H9 (cell line): ENCODE data around the gene GRB14. TPM values are rescaled to one million over a fixed set of nuclear protein-coding genes. Genes with fewer than 3 reads are reported as not detected.

ENCODE experiments used
- DNase-seq: peaks from one replicate; pipeline ENCODE4 v3.0.0-alpha.2; 2017
- H2AFZ ChIP-seq: one replicate; pipeline ENCODE4 v1.6.1; 2013; ENCODE audit warnings: mild to moderate bottlenecking, low read length, control low read depth, moderate library complexity
- H2AK5ac ChIP-seq: 2 replicates; pipeline ENCODE4 v1.6.1; 2013; ENCODE audit warnings: low read length, control low read depth, mixed read lengths; ENCODE audit not compliant: insufficient read length
- H2BK120ac ChIP-seq: one replicate; pipeline ENCODE4 v1.6.1; 2013; ENCODE audit warnings: low read depth, mild to moderate bottlenecking, low read length, control low read depth, inconsistent platforms; ENCODE audit not compliant: poor library complexity, severe bottlenecking
- H2BK12ac ChIP-seq: 2 replicates; pipeline ENCODE4 v1.6.1; 2013; ENCODE audit warnings: low read length, control low read depth, mixed read lengths, low read depth; ENCODE audit not compliant: insufficient read length
- H2BK15ac ChIP-seq: 2 replicates; pipeline ENCODE4 v1.6.1; 2013; ENCODE audit warnings: low read depth, low read length, control low read depth
- H2BK20ac ChIP-seq: one replicate; pipeline ENCODE4 v1.6.1; 2013; ENCODE audit warnings: low read depth, mild to moderate bottlenecking, low read length, control low read depth, inconsistent platforms; ENCODE audit not compliant: poor library complexity, severe bottlenecking
- H2BK5ac ChIP-seq: 2 replicates; pipeline ENCODE4 v1.6.1; 2013; ENCODE audit warnings: low read length, control low read depth, mixed read lengths; ENCODE audit not compliant: insufficient read length
- H3K14ac ChIP-seq: 2 replicates; pipeline ENCODE4 v1.6.1; 2013; ENCODE audit warnings: low read length, control low read depth; ENCODE audit not compliant: insufficient read depth
- H3K18ac ChIP-seq: 2 replicates; pipeline ENCODE4 v1.6.1; 2013; ENCODE audit warnings: low read depth, mild to moderate bottlenecking, mixed read lengths, low read length, control low read depth; ENCODE audit not compliant: insufficient read length
- H3K23ac ChIP-seq: 2 replicates; pipeline ENCODE4 v1.6.1; 2013; ENCODE audit warnings: low read length, control low read depth, mixed read lengths, low read depth; ENCODE audit not compliant: insufficient read length
- H3K23me2 ChIP-seq: 2 replicates; pipeline ENCODE4 v1.6.1; 2013; ENCODE audit warnings: low read depth, mild to moderate bottlenecking, mixed read lengths, low read length, control low read depth; ENCODE audit not compliant: insufficient read length, poor library complexity, severe bottlenecking
- H3K27ac ChIP-seq: 2 replicates; pipeline ENCODE4 v1.5.1; 2013; ENCODE audit warnings: low read length, control low read depth, mixed read lengths, low read depth; ENCODE audit not compliant: insufficient read length
- H3K27me3 ChIP-seq: 2 replicates; pipeline ENCODE4 v1.6.1; 2013; ENCODE audit warnings: low read length, control low read depth, inconsistent platforms; ENCODE audit not compliant: insufficient read depth
- H3K4ac ChIP-seq: 2 replicates; pipeline ENCODE4 v1.6.1; 2013; ENCODE audit warnings: low read depth, mild to moderate bottlenecking, control low read depth, inconsistent platforms, low read length, moderate library complexity
- H3K4me1 ChIP-seq: 2 replicates; pipeline ENCODE4 v1.6.1; 2013; ENCODE audit warnings: low read length, control low read depth, inconsistent platforms; ENCODE audit not compliant: insufficient read depth
- H3K4me2 ChIP-seq: 2 replicates; pipeline ENCODE4 v1.6.1; 2013; ENCODE audit warnings: low read length, control low read depth, mixed read lengths; ENCODE audit not compliant: insufficient read length, insufficient read depth
- H3K56ac ChIP-seq: 2 replicates; pipeline ENCODE4 v1.6.1; 2013; ENCODE audit warnings: low read depth, mild to moderate bottlenecking, mixed read lengths, low read length, control low read depth; ENCODE audit not compliant: insufficient read length
- H3K79me1 ChIP-seq: 2 replicates; pipeline ENCODE4 v1.6.1; 2013; ENCODE audit warnings: low read depth, mild to moderate bottlenecking, moderate library complexity, low read length, control low read depth, inconsistent platforms; ENCODE audit not compliant: insufficient read depth, poor library complexity, severe bottlenecking
- H3K79me2 ChIP-seq: 2 replicates; pipeline ENCODE4 v1.6.1; 2013; ENCODE audit warnings: low read length, control low read depth, inconsistent platforms; ENCODE audit not compliant: insufficient read depth
- H3K9ac ChIP-seq: 2 replicates; pipeline ENCODE4 v1.6.1; 2013; ENCODE audit warnings: low read length, control low read depth, mixed read lengths; ENCODE audit not compliant: insufficient read length; ENCODE audit errors: extremely low read depth
- H3K9me3 ChIP-seq: one replicate; pipeline ENCODE4 v1.6.1; 2013; ENCODE audit warnings: low read depth, low read length, inconsistent platforms; ENCODE audit not compliant: control insufficient read depth
- H3T11ph ChIP-seq: one replicate; pipeline ENCODE4 v1.6.1; 2013; ENCODE audit warnings: mild to moderate bottlenecking, low read length, control low read depth, inconsistent platforms
- H4K20me1 ChIP-seq: one replicate; pipeline ENCODE4 v1.6.1; 2013; ENCODE audit not compliant: control insufficient read depth, insufficient read length, insufficient read depth
- H4K5ac ChIP-seq: 2 replicates; pipeline ENCODE4 v1.6.1; 2013; ENCODE audit warnings: low read depth, mild to moderate bottlenecking, mixed read lengths, low read length, control low read depth; ENCODE audit not compliant: insufficient read length
- H4K8ac ChIP-seq: replicated peaks from 2 replicates; pipeline ENCODE4 v1.6.1; 2013; ENCODE audit warnings: low read length, control low read depth, mixed read lengths, low read depth; ENCODE audit not compliant: insufficient read length
- H4K91ac ChIP-seq: 2 replicates; pipeline ENCODE4 v1.6.1; 2013; ENCODE audit warnings: low read depth, mild to moderate bottlenecking, moderate library complexity, mixed read lengths, low read length, control low read depth; ENCODE audit not compliant: insufficient read length
- H3K27ac Mint-ChIP-seq, 3 experiments: 2 replicates in 2 of 3; 3 replicates in 1 of 3; pipeline ENCODE4 v1.8.0; 2020 to 2021; ENCODE audit warnings: mixed read lengths in 3 of 3, mild to moderate bottlenecking in 1 of 3, moderate library complexity in 1 of 3
- H3K27me3 Mint-ChIP-seq: 2 replicates; pipeline ENCODE4 v1.8.0; 2021; ENCODE audit warnings: low read depth, mild to moderate bottlenecking, moderate library complexity, mixed read lengths
- H3K36me3 Mint-ChIP-seq, 3 experiments: 2 replicates in 2 of 3; 3 replicates in 1 of 3; pipeline ENCODE4 v1.8.0; 2020 to 2021; ENCODE audit warnings: low read depth in 3 of 3, mixed read lengths in 3 of 3; ENCODE audit not compliant: insufficient read depth in 1 of 3
- H3K4me1 Mint-ChIP-seq, 2 experiments: 2 replicates each; pipeline ENCODE4 v1.8.0; 2020; ENCODE audit warnings: mixed read lengths in 2 of 2
- H3K4me3 Mint-ChIP-seq, 2 experiments: 2 replicates in 1 of 2; 3 replicates in 1 of 2; pipeline ENCODE4 v1.8.0; 2020 to 2021; ENCODE audit warnings: mild to moderate bottlenecking in 2 of 2, mixed read lengths in 2 of 2, moderate library complexity in 1 of 2
- H3K9me3 Mint-ChIP-seq, 2 experiments: 2 replicates in 1 of 2; 3 replicates in 1 of 2; pipeline ENCODE4 v1.8.0; 2020; ENCODE audit warnings: mild to moderate bottlenecking in 2 of 2, mixed read lengths in 2 of 2, moderate library complexity in 1 of 2
- CTCF ChIP-seq: fragments of 200-600 bp; sonication (generic); conservative IDR thresholded peaks from 3 replicates; pipeline ENCODE4 v1.8.0; 2021; ENCODE audit warnings: antibody characterized with exemption, mild to moderate bottlenecking
- WGBS: extraction: QIAGEN DNeasy Blood & Tissue Kit; methylation state at CpG from one replicate; pipeline ENCODE4 v1.1.7; 2013; ENCODE audit warnings: missing lambda C conversion rate, low lambda C conversion rate, mixed read lengths; ENCODE audit not compliant: insufficient read length; ENCODE audit errors: extremely low coverage; 5-methylcytosine and 5-hydroxymethylcytosine counted together
- total RNA-seq: library from RNA; stranded (reverse); gene quantifications from 2 replicates; pipeline ENCODE4 v1.2.1, GENCODE V29; 2021

The GRB14 gene
- total RNA-seq, 1 experiment from 2014 or later = 7.6 TPM

GRCh38 chr2:164554487-164554886 is 66.8 kb downstream of the GRB14 start:
- no peak overlapping the region for H3K23ac ChIP-seq
- H3K14ac ChIP-seq = no peak overlapping the region
- H2BK15ac ChIP-seq = no peak overlapping the region
- no peak overlapping the region for H3K4me3 Mint-ChIP-seq
- H2BK20ac ChIP-seq = no peak overlapping the region
- H2BK120ac ChIP-seq = no peak overlapping the region
- no peak overlapping the region for H2BK12ac ChIP-seq
- H3K4ac ChIP-seq = no peak overlapping the region
- no peaks in the 10 kb centered on the region for H3K27me3 ChIP-seq
- H3K56ac ChIP-seq = no peak overlapping the region
- H3K79me2 ChIP-seq = no peaks in the 10 kb centered on the region
- H3K27me3 Mint-ChIP-seq = no peaks in the 10 kb centered on the region
- no peak overlapping the region for H4K8ac ChIP-seq
- no peak overlapping the region for H3K27ac ChIP-seq
- H2AK5ac ChIP-seq = no peak overlapping the region
- H3K79me1 ChIP-seq = no peaks in the 10 kb centered on the region
- H3K9ac ChIP-seq = no peak overlapping the region
- no peak overlapping the region for H2AFZ ChIP-seq
- DNase-seq = no peak
- H3K4me1 ChIP-seq = no peaks in the 10 kb centered on the region
- H3K36me3 Mint-ChIP-seq = no peaks in the 10 kb centered on the region
- H3K9me3 Mint-ChIP-seq = no peaks in the 10 kb centered on the region
- peaks cover 0 to 4% of the 10 kb centered on the region in 2 experiments; a peak in 1 of 4 replicates for H3K4me1 Mint-ChIP-seq
- no peaks in the 10 kb centered on the region for H4K20me1 ChIP-seq
- no peak overlapping the region for H3K27ac Mint-ChIP-seq
- no peaks in the 10 kb centered on the region for H3K23me2 ChIP-seq
- no peak overlapping the region for H4K5ac ChIP-seq
- TF ChIP-seq CTCF = no peak
- no peak overlapping the region for H4K91ac ChIP-seq
- no peak overlapping the region for H2BK5ac ChIP-seq
- no peaks in the 10 kb centered on the region for H3K9me3 ChIP-seq
- no CpG with 5 or more reads among the region's 2 CpGs for WGBS
- H3K18ac ChIP-seq = no peak overlapping the region
- H3K4me2 ChIP-seq = no peak overlapping the region
- no peak overlapping the region for H3T11ph ChIP-seq
